Lower leg skin (tissue), 4 donors: ENCODE measurements around the gene CEP131. TPM values are rescaled to one million over a fixed set of nuclear protein-coding genes. Genes with fewer than 3 reads are reported as not detected.

Experiments used
- DNase-seq, 2 donors: peaks; one replicate each; pipeline ENCODE4 v3.0.0-alpha.2; 2019; ENCODE audit warnings: low spot score in 2 of 2
- H3K4me3 ChIP-seq: fragments of 200-600 bp; sonication (generic); 2 replicates; pipeline ENCODE4 v1.5.1; 2017; ENCODE audit warnings: mild to moderate bottlenecking, low read depth; ENCODE audit not compliant: poor library complexity, severe bottlenecking
- POLR2A ChIP-seq, 2 donors: fragments of 450-650 bp; IDR thresholded peaks; one replicate each; pipeline ENCODE4 v1.6.1; 2016 to 2017; ENCODE audit warnings: antibody characterized with exemption in 2 of 2, mild to moderate bottlenecking in 1 of 2, moderate library complexity in 1 of 2
- WGBS, 2 donors: methylation state at CpG; one replicate each; pipeline ENCODE4 v1.1.5; 2018; 5-methylcytosine and 5-hydroxymethylcytosine counted together
- intact Hi-C: fragments of 100-400 bp; cut with DNase I; formaldehyde crosslinking; loops from one replicate; pipeline ENCODE4 v1.15.0; 2023; ENCODE audit warnings: low total_unique reads
- total RNA-seq, 4 donors: library from RNA; depleted of rRNA; stranded (reverse); fragments of >200 nt; gene quantifications; one replicate each; pipeline ENCODE4 v1.1.0, GENCODE V29; 2016
- TF ChIP-seq, protein P1 (sequence below), 3 donors: fragments of 450-650 bp; IDR thresholded peaks; one replicate each; pipeline ENCODE4 v1.5.1; 2016; ENCODE audit warnings: antibody characterized with exemption in 3 of 3, mild to moderate bottlenecking in 3 of 3, moderate library complexity in 2 of 3

Gene CEP131
- total RNA-seq, 4 donors from 2014 or later: 4.3 to 12.9 (median 8.4) TPM

DNA sequence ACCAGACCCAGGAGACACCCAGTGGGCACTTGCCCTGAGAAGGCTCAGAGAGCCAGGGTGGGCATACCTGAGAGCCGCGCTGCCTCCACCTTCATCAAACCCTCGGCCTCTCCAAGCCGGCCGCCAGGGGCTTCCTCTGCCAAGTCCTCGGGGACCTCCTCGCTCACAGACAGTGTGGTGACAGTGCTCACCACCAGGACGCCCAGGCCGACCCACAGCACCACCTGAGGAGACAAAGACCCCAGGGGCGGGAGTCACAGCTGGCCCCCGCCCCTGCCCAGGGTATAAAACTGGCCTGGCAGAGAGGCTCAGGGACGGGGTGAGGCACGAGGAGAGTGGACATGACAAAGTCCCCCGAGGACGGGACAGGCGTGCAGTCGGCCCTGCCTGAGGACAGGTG is 37.4 kb upstream of the CEP131 start:
- no peak overlapping the region for H3K4me3 ChIP-seq
- no peak for DNase-seq
- TF ChIP-seq POLR2A (IDR thresholded peaks at IDR 0.05): no peak
- TF ChIP-seq, protein P1, sequence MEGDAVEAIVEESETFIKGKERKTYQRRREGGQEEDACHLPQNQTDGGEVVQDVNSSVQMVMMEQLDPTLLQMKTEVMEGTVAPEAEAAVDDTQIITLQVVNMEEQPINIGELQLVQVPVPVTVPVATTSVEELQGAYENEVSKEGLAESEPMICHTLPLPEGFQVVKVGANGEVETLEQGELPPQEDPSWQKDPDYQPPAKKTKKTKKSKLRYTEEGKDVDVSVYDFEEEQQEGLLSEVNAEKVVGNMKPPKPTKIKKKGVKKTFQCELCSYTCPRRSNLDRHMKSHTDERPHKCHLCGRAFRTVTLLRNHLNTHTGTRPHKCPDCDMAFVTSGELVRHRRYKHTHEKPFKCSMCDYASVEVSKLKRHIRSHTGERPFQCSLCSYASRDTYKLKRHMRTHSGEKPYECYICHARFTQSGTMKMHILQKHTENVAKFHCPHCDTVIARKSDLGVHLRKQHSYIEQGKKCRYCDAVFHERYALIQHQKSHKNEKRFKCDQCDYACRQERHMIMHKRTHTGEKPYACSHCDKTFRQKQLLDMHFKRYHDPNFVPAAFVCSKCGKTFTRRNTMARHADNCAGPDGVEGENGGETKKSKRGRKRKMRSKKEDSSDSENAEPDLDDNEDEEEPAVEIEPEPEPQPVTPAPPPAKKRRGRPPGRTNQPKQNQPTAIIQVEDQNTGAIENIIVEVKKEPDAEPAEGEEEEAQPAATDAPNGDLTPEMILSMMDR (IDR thresholded peaks at IDR 0.05): no peak
- intact Hi-C loops: no loop called here
- 90 to 96% methylated on average over 16 to 17 of the region's 17 CpGs for WGBS, 2 donors

DNA sequence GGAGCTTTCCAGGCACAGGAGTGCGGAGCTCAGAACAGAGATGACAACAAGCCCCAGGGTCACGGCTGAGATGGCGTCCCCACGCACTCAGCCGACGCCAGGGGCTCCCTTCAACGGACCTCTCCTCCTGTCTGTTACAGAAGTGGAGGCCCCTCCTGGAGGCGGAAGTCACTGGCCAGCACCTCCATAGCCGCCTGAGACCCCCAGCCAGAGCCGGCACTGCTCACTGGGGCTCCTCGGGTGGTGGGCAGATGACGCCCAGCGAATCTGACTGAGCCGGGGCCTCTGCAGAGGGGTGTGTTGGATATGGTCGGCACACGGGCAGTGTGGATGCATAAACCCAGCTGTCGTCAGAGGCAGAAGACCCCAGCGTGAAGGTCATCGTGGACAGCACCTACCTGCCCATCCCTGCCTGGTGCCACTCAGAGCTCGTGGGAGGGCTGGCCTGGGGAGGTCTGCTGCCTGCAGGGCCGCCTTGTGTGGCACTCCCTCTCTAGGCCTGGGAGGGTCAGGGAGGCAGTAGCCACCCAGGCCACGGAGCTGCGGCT is 36.4 kb upstream of the CEP131 start:
- no peak for DNase-seq
- TF ChIP-seq POLR2A (IDR thresholded peaks at IDR 0.05): no peak
- TF ChIP-seq, protein P1 (IDR thresholded peaks at IDR 0.05): no peak
- 90 to 91% methylated on average over 9 to 16 of the region's 23 CpGs for WGBS, 2 donors
- H3K4me3 ChIP-seq: no peak overlapping the region
- intact Hi-C loops: loop anchor here (10.0 kb wide), 1 partner anchor 346 kb away; no protein-coding TSS in a partner anchor

DNA sequence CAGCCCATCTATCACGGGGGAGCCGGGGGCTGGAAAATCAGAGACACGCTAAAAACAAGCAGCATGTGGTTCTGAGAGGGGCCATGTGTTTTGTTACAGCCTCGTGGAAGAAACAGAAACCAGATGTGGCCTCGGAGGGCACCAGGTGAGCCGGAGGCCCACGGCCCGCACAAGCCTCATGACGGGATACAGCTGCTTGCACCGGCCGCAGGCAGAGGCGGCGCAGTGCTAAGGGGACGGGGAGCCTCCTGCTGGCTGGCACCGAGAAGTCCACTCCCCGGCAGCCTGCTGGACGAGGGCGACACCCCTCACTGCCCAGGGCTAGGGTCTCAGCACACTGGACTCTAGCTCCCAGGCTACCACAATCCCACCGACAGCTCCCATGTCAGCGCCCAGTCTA is 35.5 kb upstream of the CEP131 start:
- H3K4me3 ChIP-seq: no peak overlapping the region
- TF ChIP-seq, protein P1 (IDR thresholded peaks at IDR 0.05): no peak
- no peak for TF ChIP-seq POLR2A (IDR thresholded peaks at IDR 0.05)
- WGBS, 2 donors: 93 to 97% methylated on average over 19 to 20 of the region's 20 CpGs
- no peak for DNase-seq
- intact Hi-C loops: loop anchor here (10.0 kb wide), 1 partner anchor 347 kb away; no protein-coding TSS in a partner anchor

DNA sequence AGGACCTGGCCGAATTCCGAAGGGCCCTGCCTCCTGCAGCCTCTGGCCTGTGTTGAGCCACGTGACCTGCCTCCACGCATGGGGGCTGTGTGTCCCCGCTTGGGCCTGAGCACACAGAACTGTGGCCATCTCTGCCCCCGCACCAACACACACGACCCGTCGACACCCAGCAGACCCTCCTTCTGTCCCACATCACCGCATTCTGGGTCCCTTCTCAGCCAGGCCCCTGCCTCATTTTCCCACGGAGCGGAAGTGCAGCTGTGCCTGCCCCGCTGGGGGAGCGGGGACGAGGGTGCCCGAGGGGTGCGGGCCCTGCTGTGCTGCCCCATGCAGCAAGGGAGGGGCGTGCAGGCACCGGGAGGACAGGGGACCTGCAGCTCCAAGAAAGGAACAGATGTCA is 34.8 kb upstream of the CEP131 start:
- intact Hi-C loops: loop anchor here (10.0 kb wide), 1 partner anchor 347 kb away; no protein-coding TSS in a partner anchor
- TF ChIP-seq, protein P1 (IDR thresholded peaks at IDR 0.05): no peak
- TF ChIP-seq POLR2A (IDR thresholded peaks at IDR 0.05): no peak
- no peak for DNase-seq
- WGBS, 2 donors: 95% methylated on average over 19 of the region's 19 CpGs
- H3K4me3 ChIP-seq: no peak overlapping the region

DNA sequence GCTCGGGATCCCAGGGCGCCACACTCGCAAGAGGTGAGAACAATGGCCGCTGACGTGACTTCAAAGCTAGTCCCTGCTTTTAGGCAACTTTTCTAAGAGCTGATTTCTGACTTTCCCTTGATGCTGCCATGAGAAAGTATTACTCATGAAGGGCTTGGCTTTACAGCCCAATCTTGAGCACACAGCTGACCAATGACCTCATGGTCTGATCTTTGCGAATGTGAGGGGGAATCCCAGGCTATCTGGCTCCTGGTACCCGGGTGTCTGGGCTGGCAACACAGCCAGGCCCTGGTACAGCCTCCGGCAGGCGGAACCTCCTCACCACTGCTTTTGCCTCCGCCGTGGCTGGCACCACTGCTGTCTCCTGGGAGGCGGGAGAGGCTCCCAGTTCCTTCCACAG is 33.9 kb upstream of the CEP131 start:
- intact Hi-C loops: loop anchor here (10.0 kb wide), 1 partner anchor 348 kb away; no protein-coding TSS in a partner anchor
- DNase-seq: no peak
- WGBS, 2 donors: 82 to 85% methylated on average over 12 of the region's 12 CpGs

More for the DNA sequence above, 33.9 kb upstream of the CEP131 start:
- no peak overlapping the region for H3K4me3 ChIP-seq
- no peak for TF ChIP-seq POLR2A (IDR thresholded peaks at IDR 0.05)
- TF ChIP-seq, protein P1 (IDR thresholded peaks at IDR 0.05): no peak
